Amniotic stem cell (primary cell): ENCODE data around the gene NDUFAF2.

Source experiments
- DNase-seq: peaks from one replicate; lab custom pipeline; 2025; lab: John Stamatoyannopoulos, UW

The NDUFAF2 gene

DNA sequence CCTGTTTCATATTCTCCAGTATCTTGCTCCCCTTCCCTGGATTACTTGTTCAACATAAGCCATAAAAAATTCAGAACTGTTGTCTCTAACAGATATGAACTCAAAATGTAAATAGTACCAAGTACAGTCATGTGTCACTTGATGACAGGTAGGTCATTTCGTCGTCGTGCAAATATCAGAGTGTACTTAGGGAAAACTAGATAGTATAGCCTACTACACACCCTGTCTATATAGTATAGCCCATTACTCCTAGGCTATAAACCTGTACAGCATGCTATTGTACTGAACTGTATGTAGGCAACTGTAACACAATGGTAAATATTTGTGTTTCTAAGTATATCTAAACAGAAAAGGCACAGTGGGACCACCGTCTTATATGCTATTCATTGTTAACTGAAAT, 178.1 kb downstream of the NDUFAF2 start:
- DNase-seq: no peak

DNA sequence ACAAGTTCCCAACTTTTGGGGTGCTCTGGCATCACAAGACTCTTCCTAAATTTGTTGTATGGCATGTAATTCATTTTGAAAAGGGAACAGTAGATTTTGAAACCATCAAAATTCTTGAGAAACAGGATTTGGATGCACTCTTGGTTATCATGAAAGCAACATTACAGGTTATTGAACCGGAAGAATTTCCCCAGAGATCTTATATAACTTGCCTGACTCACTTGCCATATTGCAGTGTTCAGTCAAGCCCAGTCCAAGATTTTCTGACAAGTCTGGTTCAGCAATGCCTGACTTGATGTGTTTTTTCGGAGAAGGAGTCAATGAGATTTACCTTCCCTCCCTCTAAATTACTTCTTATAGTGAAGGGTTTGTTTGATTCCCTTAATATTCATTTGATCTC, 185.3 kb downstream of the NDUFAF2 start:
- DNase-seq: no peak

DNA sequence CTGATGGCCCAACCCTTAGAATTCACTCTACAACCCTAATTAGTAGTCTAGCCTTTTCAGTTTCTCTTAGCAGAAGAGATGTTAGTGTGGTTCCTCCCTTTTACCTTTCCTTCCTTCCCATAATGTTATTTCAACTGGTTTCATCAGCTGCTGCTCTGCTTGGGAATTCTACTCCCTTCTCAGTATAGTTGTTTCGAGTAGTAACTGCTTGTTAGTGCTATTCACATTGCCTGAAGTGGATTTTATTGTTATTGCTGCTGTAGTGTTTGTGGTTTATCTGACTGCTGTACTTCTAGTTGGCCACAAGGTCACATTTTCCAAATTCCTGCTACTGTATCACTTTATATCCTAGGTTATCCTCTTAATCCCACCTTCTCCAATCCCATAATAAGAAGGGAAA, 187.6 kb downstream of the NDUFAF2 start:
- no peak for DNase-seq

DNA sequence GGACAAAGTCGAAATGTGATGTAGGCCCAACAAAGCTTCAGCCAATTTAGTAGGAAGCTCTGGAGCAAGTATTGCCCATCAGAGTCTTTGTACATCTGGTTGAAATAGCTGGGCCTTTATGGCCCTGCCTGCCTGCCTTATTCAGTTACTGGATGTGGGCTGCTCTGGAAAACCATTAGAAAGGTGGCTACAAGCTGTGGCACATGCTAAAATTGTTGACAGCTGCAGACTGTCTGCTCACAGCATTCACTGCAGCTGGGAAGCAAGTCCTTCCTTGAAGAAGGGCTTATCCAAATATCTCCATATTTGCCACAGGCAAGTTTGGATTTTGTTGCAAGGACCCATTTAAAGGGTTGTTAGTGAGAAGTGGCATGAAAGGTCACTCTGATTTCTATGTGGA, 192.8 kb downstream of the NDUFAF2 start:
- no peak for DNase-seq

DNA sequence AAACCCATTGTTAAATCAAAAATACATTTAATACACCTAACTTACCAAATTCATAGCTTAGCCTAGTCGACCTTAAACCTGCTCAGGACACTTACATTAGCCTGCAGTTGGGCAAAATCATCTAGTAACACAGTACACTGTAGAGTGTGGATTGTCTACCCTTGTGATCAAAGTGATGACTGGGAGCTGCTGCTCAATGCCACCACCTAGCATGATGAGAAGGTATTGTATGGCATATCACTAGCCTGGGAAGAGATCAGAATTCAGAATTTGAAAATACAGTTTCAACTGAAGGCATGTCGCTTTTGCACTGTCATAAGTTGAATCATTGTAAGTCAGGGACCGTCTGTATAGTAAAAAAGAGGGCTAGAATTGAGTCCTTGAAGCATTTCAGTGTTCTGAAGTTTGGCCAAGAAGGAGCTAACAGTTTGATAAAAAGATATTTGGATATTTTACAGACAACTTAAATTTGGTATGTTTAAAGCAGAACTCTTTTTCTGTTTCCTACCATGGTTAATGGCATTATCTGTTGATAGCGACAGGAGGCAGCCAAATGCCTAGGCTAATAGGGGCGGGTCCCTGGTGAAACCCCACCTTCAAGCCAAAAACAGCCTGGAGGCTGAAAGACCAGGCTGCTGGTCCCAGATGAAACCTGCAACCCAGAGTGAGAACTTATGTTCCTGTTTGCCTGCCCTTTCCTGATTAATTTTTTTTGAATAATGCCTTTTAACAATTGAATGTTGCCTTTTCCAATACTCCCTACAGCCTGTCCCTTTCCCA, 194.3 kb downstream of the NDUFAF2 start:
- DNase-seq: no peak

DNA sequence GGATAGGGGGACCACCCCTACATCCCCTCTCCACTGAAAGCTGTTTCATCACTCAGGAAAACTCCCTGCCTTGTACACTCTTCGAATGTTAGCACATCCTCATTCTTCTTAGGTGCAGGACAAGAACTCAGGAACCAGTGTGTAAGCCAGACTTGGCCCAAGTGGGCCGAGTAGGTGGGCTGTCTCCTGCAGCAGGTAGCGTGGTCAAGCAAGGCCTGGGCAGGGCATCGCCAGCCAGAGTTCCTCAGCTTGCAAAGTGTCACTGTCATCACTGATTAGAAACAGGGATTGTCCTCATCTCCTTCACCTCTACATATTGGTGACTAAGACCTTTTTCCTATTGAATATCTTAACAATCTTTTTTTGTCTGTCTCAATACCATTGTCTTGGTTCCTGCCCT, 194.9 kb downstream of the NDUFAF2 start:
- DNase-seq: no peak

DNA sequence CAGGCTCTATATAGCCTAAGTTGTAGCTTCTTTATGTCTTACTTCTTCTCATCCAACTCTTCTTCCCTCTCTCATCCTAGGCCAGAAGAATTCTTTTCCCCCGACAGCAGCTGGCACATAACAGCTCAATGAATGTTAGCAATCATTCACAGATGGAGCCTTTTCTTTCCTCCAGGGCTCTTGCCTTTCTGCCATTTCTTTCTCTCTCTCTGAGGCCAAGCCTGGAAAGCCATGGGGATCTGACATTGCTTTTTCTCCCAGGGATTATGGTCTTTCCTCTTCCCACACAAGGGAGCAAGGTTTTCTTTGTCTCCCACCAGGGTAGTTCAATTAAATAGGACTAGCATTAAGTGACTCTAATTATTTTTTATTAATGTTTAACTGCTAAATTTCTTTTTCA, 196.8 kb downstream of the NDUFAF2 start:
- DNase-seq: no peak

DNA sequence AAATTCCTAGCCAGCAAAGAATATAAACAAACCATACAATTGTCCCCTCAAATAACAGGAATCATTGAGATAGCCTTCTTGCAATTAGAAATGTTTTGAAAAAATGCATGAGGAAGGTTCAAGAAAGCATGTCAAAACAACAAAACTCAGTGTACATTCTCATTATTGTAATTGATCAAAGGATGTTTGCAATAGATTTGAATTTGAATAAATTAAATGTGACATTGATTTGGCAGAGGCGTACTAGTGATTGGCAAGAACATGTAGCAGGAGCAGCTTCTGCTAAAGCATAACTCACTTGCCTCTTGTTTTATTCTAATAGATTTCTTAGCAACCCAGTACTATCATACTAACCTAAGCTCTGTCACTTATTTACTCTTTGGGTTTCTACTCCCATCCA, 197.4 kb downstream of the NDUFAF2 start:
- DNase-seq: no peak

DNA sequence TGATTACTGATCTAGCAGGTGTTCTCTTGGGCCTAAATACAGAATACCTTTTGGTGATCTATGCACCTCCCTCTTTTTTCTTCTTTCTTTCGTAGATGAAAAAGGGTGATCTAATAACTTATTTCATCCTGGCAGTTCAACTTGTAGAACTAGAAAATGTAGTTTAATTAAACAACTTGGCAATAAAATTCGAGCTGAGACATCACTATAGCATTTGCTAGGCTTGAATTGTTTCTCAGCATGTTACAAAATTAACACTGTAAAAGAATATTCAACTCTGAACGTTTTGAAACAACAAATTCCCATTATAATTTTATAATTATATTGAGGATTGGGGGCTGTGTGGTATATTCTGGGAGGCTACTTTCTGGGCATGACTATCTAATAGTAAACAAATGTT, 197.8 kb downstream of the NDUFAF2 start:
- no peak for DNase-seq

DNA sequence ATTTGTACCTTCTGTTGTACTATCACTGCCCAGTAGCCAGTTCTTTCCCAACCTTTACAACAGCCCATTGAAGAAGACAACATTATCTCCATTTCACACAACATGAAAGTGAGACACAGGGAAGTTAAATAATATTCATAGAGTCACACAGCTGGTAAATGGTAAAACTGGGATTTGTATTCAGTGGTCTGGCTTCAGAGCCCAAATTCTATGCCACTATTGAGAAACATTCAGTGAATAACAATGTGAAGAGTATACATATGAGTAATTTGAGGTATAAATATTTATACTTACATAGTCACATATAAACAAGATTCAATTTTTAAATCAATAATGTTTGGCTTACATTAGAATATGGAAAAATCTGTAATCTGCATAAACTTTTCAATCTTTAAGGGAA, 203.5 kb downstream of the NDUFAF2 start:
- DNase-seq: no peak

DNA sequence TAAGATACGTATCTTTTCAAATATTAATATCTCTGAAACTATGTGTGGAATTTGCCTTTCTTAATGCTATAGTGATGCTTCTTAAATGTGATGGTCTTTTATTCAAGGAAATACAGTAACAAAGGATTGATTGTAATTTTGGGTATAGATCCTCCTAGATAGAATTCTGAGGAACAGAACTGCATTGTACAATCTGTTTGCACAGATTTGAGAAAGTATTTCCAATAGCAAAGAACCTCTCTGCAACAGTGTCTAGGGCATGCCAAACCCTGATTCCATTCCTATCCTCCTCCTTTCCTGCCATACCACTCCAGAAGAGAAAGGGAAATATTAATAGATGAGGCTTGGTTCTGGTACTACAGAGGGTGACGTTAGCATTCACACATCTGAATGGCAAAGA, 206.9 kb downstream of the NDUFAF2 start:
- no peak for DNase-seq

DNA sequence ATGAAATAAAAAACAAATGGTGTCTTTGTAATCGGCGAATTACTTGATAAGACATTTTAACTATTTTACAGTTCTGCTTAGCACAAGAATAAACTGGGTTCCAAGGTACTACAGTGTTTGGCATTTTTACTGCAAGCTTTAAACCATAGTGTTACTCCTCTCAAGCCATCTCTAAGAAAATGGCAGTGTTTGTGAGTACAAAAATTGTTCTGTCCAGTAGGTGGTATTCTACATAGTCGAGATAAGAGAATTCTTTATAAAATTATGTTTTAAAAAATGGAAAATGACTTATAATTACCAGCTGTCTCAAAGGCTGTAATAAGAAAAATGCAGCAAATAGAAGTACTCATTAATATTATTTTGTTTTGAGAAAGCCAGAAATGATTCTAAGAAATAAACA, 214.1 kb downstream of the NDUFAF2 start:
- DNase-seq: no peak

DNA sequence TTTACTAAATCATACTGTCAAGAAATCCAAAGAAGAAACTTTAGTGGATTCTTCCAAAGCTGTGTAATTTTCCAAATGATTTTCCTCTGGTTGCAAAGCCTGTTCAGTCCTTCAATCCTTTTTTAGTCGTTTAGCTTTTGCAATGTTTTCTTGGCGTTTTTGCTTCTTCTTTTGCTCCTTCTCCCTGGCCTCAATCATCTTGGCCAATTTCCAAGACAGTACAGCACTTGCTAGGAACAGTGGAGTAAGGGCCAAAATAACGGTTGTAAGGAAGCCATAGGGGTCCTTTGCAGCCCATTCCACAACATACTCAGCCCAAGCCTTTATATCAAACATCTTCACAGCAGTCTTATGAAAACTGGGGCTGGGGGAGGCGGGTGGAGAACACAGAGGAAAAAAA, 214.8 kb downstream of the NDUFAF2 start:
- no peak for DNase-seq

DNA sequence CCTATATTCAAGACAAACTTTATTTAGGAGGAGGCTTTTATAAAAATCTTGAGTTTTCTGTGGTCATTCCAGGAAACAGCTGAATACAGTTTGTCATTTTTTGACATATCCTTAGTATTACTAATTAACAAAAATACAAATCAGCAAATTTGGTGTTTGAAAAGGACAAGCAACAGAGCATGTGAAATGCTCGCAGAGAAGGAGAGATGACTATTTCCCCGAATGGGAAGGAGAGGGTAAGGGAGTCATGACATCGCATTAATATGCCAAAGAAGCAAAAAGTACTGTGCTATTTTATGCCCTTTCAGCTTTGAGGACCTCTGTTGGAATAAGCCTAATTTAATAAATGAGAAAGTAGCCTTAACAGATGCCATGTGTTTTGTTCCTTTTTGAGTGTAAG, 215.5 kb downstream of the NDUFAF2 start:
- DNase-seq: no peak

DNA sequence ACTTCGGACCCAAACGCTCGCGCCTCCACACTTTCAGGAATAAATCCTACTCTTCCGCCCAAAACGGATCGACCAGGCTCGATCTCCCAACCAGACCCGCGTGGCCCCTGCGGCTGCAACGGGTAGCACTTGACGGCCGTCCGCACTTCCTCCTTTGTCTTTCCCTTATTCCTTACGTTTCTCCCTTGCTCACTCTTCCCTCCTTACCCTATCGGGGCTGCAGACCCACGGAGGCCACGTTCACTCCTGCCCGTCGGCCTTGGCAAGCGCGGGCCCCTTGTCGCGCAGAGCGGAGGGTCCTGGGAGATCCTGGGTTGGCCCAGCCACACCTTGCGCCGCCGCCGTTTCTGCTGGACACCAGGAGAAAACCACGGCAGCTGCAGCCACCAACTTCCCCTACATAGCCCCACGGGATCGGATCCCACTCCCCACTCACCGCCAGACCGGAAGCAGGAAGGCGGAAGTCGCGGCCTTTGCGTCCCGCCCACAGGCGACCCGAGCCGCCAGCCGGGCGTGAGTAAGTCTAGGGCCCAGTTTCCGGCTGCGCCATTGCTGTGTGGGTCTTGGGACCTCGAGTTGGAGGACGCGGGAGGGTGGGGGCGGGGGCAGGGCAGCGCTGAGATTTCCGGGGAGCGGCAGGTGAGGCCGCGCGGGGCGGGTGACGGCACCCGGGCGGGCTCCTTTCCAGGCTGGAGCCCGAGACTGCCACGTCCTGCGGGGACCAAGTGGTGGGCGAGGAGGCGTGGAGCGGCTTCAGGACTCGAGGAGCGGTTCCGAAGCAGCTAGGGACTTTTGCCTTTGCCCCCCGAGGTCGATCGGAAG, 217.2 kb downstream of the NDUFAF2 start, which contains the start of gene SMIM15:
Gene SMIM15, minus strand, starts transcription at position 459 of the 822 bp plus-strand sequence. CDS start 2,297 bp downstream, outside the sequence.
- DNase-seq: peak; percentile 63

DNA sequence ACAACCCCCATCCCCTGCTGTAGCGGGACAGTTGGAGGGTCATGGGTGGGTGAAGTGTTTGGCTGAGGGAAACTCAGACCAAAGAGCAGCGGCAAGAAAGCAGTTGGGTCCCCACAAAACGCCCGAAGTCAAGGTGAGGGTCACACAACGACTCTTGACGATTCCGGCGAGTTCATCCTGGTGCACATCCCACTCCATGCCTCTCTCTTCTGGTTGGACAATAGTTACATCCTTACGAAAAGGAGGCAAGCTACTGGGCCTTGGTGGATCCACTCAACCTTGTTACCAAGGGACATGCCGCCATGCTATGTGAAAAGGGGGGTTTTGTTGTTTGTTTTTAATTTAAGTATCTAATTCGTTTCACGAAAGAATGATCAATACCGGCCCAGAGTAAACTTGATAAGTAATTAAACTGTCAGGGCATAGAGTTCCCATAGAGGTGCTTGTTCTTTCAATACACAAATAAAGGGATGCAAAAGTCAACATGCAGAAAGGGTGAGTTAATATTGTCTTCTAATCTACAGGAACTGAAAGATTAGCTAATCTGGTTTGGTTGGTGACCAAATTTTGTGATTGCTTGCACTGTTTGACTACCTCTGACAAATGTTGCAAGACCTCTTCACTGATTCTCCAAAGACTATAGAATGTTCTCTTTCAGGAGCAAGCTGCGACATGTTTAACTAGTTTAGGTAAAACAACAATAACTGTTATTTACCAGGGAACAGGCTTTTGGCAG, 218.0 kb downstream of the NDUFAF2 start:
- no peak for DNase-seq

DNA sequence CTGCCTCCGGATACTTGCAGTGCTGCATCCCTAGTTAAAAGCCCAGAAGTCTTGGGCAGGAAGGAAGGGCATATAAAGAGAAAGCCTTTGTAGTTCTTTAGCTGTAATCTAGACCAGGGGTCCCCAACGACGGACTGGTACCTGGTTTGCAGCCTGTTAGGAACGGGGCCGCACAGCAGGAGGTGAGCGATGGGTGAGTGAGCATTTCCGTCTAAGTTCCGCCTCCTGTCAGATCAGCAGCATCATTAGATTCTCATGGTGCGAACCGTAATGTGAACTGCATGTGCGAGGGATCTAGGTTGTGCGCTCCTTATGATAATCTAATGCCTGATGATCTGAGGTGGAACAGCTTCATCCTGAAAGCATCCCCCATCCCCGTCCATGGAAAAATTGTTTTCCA, 218.9 kb downstream of the NDUFAF2 start:
- no peak for DNase-seq

DNA sequence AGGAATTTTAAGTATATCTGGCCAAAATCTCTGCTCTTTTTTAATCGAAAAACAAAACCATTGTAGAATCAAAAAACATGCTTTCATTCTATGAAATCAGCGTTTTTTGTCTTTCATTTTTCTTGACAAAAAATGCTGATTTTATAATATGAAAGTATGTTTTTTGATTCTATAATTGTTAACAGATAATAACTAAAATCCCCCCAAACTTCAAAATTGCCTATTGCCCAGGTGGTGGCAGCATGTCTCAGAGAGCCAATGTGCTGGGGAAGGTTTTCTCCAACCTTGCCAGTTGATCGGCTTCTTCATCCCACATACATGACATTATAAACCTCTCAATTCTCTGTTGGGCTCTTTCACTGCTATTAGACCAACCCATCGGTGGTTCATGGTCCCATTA, 222.4 kb downstream of the NDUFAF2 start:
- DNase-seq: no peak

DNA sequence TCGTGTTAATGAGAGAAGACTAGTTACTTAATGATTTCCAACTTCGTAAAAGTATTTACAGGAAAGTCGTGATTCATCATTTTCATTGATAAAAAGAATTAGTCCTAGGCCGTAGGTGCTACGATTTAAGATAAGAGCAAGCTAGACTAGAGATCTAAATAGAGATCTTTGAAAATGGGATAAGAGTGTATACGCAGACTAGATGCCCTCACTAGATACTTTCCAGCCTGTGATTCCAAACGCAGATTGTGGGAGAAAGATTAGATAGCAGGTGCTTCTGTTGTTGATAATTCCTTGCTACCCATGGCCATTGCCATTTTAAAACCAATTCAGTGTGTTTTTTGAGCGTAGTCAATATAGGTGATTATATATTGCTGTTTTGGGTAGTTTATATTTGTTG, 223.9 kb downstream of the NDUFAF2 start:
- DNase-seq: no peak

DNA sequence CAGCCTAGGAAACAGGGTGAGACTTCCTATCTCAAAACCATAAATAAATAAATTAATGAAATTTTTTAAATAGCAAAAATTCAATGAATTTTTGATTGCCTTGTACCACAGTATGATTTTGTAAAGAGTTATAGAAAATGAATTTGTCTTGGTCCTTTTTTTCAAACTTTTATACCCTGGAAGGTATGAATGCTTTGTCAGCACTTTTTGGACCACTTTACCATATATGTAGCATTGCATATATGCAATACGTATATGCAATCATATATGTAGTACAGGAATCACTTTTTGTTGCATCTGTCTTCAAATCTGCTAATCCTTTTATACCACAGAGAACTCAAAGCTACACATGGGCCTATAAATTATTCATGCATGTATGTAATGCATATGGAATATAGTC, 226.5 kb downstream of the NDUFAF2 start:
- DNase-seq: no peak

DNA sequence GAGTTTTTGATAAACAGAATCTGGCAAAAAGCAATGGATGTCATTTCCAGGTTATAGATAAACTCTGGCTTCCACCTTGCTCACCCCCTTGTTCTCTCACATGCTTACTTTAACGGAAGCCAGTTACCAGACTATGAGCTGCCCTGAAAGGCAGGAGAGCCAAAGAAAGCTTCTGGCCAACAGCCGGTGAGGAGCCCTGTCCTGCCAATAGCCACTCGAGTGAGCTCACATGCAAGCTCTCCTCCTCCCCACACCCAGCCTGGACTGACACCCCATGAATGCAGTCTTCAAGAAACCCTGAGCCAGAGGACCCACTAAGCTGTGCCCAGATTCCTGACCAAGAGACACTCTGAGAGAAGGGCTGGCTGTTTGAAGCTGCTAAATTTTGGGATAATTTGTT, 231.6 kb downstream of the NDUFAF2 start:
- DNase-seq: no peak

DNA sequence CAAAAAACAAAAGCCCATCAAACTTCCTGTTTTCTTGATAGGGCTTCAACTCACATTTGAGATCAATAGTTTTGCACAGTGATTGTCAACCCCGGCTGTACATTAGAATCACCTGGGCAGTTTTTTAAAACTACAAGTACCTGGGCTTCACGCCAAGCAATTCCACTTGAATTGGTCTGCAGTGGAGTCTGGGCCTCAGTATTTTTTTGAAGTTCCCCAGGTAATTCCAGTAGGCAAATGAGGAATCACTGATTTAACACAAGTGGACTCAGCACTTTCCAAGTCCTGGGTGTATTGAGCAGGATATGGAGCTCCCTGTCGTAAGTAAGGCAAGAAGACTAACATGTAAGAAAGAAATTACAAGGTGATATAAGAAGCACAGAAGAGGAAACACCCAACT, 232.1 kb downstream of the NDUFAF2 start:
- DNase-seq: no peak

DNA sequence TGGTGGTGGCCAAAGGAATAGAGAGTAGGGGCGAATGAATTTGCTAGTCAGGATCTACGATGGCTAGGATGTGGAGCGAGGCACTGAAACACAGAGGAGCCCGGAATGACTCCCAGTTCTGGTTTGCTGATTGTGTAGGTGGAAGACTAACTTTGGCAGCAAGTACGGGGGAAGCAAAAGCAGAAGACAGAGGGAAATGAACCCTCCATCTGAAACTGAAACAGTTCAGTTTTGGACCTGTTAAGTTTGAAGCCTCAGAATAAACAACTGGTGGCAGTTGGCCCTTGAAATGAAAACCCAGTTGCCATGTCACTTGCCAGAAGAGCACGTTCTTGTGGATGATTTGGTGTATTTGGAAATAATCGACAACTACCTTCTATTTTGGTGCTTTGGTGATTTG, 232.7 kb downstream of the NDUFAF2 start:
- no peak for DNase-seq
